Transverse colon (tissue), 4 donors: ENCODE data around the gene TIMELESS. TPM values are rescaled to one million over a fixed set of nuclear protein-coding genes. Genes with fewer than 3 reads are reported as not detected.

Experiments
- DNase-seq: peaks from one replicate; pipeline ENCODE4 v3.0.0-alpha.2; 2019
- H3K27ac ChIP-seq, 4 donors: fragments of 200-600 bp; sonication (generic); 2 replicates each; pipeline ENCODE4 v1.5.1; 2016 to 2018; ENCODE audit warnings: inconsistent platforms in 4 of 4
- H3K27me3 ChIP-seq: fragments of 200-600 bp; sonication (generic); 2 replicates; pipeline ENCODE4 v1.5.1; 2017; ENCODE audit warnings: inconsistent platforms
- H3K36me3 ChIP-seq, 4 donors: fragments of 200-600 bp; sonication (generic); 2 replicates each; pipeline ENCODE4 v1.5.1; 2017 to 2019; ENCODE audit warnings: inconsistent platforms in 4 of 4
- H3K4me1 ChIP-seq, 4 donors: fragments of 200-600 bp; sonication (generic); 2 replicates each; pipeline ENCODE4 v1.5.1; 2017 to 2020; ENCODE audit warnings: inconsistent platforms in 4 of 4
- H3K4me3 ChIP-seq, 4 donors: fragments of 200-600 bp; sonication (generic); 1 replicate in 1 of 4; 2 replicates in 3 of 4; pipeline versions ENCODE4 v1.5.1 to v1.6.1; 2017 to 2019; ENCODE audit warnings: inconsistent platforms in 4 of 4
- H3K9me3 ChIP-seq, 2 donors: fragments of 200-600 bp; sonication (generic); 2 replicates each; pipeline ENCODE4 v1.5.1; 2017 to 2019; ENCODE audit warnings: inconsistent platforms in 2 of 2
- EP300 ChIP-seq: sonication (generic); formaldehyde crosslinking; IDR thresholded peaks from one replicate; pipeline ENCODE4 v1.6.1; 2017; ENCODE audit warnings: antibody characterized with exemption, low read depth
- POLR2A ChIP-seq: fragments of 450-650 bp; IDR thresholded peaks from one replicate; pipeline ENCODE4 v1.6.1; 2016; ENCODE audit warnings: antibody characterized with exemption, mild to moderate bottlenecking, moderate library complexity
- POLR2AphosphoS5 ChIP-seq, 3 donors: sonication (generic); formaldehyde crosslinking; IDR thresholded peaks; one replicate each; pipeline ENCODE4 v1.6.1; 2016; ENCODE audit warnings: antibody characterized with exemption in 3 of 3
- WGBS, 2 donors: methylation state at CpG; one replicate each; pipeline ENCODE4 v1.1.5; 2018; ENCODE audit warnings: low coverage in 1 of 2; 5-methylcytosine and 5-hydroxymethylcytosine counted together
- in situ Hi-C, 4 donors: fragments of 200-750 bp; cut with MboI; loops; one replicate each; pipeline versions ENCODE4 v1.15.0 to v1.15.1; 2017; ENCODE audit warnings: low sequenced_read_pairs in 3 of 4, low pct_ligation_motif_present in 1 of 4, low pct_unique_long_range_greater_than_20kb in 1 of 4
- intact Hi-C: fragments of 100-400 bp; cut with DNase I; formaldehyde crosslinking; loops from one replicate; pipeline ENCODE4 v1.15.1; 2023; ENCODE audit warnings: low total_unique reads
- total RNA-seq, 4 donors: library from RNA; depleted of rRNA; stranded (reverse); fragments of >200 nt; gene quantifications; one replicate each; pipeline ENCODE4 v1.1.0, GENCODE V29; 2016
- TF ChIP-seq, protein P1 (sequence below), 5 experiments: fragments of 200-600 bp in 3 of 5; fragments of 450-650 bp in 2 of 5; sonication (generic) in 3 of 5; IDR thresholded peaks; 1 replicate in 2 of 5; 2 replicates in 3 of 5; pipeline ENCODE4 v1.5.1; 2016 to 2017; ENCODE audit warnings: antibody characterized with exemption in 5 of 5, inconsistent platforms in 3 of 5, mild to moderate bottlenecking in 2 of 5, moderate library complexity in 1 of 5

Gene TIMELESS
- total RNA-seq, 4 donors from 2014 or later, result 0.75 to 7.8 (median 3.9) TPM

DNA sequence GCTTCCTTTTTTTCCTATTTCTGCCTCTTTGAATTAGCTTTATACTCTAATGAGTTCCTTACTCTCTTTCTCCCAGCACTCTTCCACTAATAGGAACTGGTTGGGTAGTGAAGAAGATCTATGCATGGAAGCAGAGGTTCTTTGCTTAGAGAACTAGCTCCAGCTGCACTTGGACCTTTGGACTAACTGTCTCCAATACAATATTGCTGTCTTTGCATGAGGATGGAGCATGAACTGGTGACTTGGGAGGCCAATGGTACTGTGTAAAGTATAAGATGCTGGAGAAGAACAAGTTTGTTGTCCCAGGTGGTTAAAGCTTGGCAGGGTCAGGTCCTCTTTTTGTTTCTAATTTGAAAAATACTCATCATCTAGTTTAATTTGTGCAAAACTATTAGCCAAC lies 41.1 kb upstream of the TIMELESS start:
- H3K27me3 ChIP-seq, result peaks cover 40% of the 10 kb centered on the region
- H3K9me3 ChIP-seq, result no peaks in the 10 kb centered on the region
- H3K27ac ChIP-seq, result no peak overlapping the region
- in situ Hi-C loops, result no loop called here
- intact Hi-C loops, result no loop called here
- H3K4me3 ChIP-seq, result no peak overlapping the region
- peaks cover 0 to 18% (median 16%) of the 10 kb centered on the region in 4 donors for H3K4me1 ChIP-seq
- H3K36me3 ChIP-seq, result no peaks in the 10 kb centered on the region
- no peak for TF ChIP-seq POLR2A
- TF ChIP-seq, protein P1, sequence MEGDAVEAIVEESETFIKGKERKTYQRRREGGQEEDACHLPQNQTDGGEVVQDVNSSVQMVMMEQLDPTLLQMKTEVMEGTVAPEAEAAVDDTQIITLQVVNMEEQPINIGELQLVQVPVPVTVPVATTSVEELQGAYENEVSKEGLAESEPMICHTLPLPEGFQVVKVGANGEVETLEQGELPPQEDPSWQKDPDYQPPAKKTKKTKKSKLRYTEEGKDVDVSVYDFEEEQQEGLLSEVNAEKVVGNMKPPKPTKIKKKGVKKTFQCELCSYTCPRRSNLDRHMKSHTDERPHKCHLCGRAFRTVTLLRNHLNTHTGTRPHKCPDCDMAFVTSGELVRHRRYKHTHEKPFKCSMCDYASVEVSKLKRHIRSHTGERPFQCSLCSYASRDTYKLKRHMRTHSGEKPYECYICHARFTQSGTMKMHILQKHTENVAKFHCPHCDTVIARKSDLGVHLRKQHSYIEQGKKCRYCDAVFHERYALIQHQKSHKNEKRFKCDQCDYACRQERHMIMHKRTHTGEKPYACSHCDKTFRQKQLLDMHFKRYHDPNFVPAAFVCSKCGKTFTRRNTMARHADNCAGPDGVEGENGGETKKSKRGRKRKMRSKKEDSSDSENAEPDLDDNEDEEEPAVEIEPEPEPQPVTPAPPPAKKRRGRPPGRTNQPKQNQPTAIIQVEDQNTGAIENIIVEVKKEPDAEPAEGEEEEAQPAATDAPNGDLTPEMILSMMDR (IDR thresholded peaks at IDR 0.05), result no peak
- TF ChIP-seq POLR2AphosphoS5 (IDR thresholded peaks at IDR 0.05), result no peak
- no peak for TF ChIP-seq EP300
- DNase-seq, result no peak

DNA sequence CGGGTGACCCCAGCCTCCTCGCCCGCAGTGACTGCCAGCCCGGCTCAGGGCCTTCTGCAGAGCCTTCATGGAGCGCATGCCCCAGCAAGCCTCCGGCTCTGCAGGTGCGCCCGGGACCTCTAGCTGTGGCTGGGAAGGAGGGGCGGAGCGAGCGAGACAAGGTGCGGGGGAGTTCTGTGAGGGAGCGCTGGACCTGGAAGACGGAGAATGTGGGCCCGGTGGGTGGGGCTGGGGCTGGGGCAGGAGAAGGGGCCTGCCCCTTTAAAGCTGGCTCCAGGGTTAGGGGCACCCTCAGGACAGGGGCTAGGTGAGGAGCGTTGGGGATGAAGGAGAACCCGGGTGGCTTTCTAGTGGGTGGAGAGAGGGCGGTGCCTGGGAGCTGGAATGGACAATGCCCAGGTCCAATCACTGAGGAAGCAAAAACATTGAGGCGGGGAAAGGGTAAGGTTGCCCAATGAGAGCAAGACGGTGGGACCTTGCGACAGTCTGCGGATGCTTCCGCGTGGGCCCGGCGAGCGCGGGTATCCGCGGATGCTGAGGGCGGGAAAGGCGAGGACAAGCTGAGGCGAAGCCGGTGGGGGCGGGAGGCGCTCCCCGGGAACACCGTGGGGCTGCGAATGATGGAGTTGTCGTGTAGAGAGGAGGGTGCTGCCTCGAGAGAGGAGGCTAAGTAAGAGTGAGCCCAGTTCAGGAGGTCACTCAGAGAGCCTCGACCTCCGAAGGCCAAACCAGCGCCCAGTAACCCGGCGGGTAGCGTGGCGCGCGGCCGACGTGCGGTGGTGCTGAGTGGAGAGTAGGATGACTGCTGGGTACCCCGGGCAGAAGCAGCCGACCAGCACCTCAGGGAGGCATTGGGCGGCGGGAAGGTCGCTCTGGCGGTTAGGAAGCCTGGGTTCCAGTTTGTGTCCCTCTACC lies 39.1 kb upstream of the TIMELESS start, which contains the start of gene GLS2:
TSS of gene GLS2 (minus strand) at position 121 of the 915 bp plus-strand sequence. CDS start at position 78, 43 bp downstream.
- H3K27ac ChIP-seq, result peak within 1 kb of the TSS in 3 of 4 donors; percentile 32 to 56 (median 45)
- intact Hi-C loops, result no loop called here
- DNase-seq, result peak; percentile 80
- H3K9me3 ChIP-seq, result no peaks in the 10 kb centered on the region
- WGBS, 2 donors, result 16 to 32% methylated on average over 21 to 58 of the region's 59 CpGs
- H3K36me3 ChIP-seq, result no peaks in the 10 kb centered on the region
- TF ChIP-seq POLR2A, result no peak
- TF ChIP-seq, protein P1 (IDR thresholded peaks at IDR 0.05), result no peak
- TF ChIP-seq POLR2AphosphoS5 (IDR thresholded peaks at IDR 0.05), result no peak
- no peak for TF ChIP-seq EP300
- peak within 1 kb of the TSS; percentile 43 to 76 (median 61) for H3K4me3 ChIP-seq
- H3K27me3 ChIP-seq, result peaks cover 40% of the 10 kb centered on the region
- H3K4me1 ChIP-seq, result peaks cover 0 to 18% (median 16%) of the 10 kb centered on the region in 4 donors
- in situ Hi-C loops, result no loop called here

DNA sequence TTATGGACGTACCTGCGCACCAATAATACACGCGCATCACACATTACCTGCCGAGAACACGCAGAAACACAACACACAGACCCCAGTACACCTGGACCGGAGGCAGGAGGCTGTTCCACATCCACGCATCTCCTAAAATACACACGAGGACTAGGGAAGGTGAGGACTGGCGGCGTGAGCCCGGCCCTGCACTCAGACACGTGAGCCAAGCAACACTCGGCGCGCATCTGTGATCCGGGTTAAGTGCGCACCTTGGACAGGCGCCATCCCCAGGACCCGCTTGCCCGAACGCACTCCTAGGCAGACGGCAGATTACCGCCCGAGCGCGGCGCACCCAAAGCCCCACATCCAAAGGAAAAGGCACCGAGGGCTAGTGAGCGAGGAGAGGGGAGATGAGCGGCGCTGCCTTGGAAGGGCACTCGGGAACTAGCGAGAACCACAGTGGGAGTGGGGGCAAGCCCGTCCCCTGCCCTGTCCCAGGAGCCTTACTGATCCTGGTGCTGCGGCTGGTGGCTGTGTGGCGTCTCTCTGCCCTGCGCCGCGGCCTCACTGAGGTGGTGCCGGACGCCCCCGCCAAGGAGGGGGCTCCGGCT lies 38.3 kb upstream of the TIMELESS start:
- H3K4me1 ChIP-seq, result peaks cover 0 to 18% (median 16%) of the 10 kb centered on the region in 4 donors
- H3K36me3 ChIP-seq, result no peaks in the 10 kb centered on the region
- intact Hi-C loops, result no loop called here
- DNase-seq, result peak; percentile 52
- TF ChIP-seq, protein P1 (IDR thresholded peaks at IDR 0.05), result no peak
- no peak for TF ChIP-seq POLR2AphosphoS5 (IDR thresholded peaks at IDR 0.05)
- no peak for TF ChIP-seq EP300
- TF ChIP-seq POLR2A, result no peak
- in situ Hi-C loops, result no loop called here
- WGBS, 2 donors, result 4% methylated on average over 41 of the region's 44 CpGs; no CpG with 5 or more reads in 1 of the 2 donors
- H3K27me3 ChIP-seq, result peaks cover 37% of the 10 kb centered on the region
- H3K27ac ChIP-seq, result peak overlapping the region in 3 of 4 donors; percentile 32 to 56 (median 45)
- peak overlapping the region; percentile 43 to 76 (median 61) for H3K4me3 ChIP-seq
- no peaks in the 10 kb centered on the region for H3K9me3 ChIP-seq

DNA sequence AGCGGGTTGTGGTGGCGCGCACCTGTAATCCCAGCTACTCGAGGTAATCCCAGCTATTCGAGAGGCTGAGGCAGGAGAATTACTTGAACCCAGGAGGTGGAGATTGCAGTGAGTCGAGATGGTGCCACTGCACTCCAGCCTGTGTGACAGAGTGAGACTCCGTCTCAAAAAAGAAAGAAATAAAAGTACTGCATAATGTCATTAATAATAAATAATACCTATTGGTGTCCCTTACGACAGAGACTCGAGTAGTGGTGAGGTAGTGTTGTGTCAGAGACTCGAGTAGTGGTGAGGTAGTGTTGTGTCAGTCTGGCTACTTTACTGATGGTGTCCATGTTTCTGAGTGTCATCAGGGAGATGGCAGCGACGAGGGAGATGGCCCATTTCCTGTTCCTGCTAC lies 37.5 kb upstream of the TIMELESS start:
- Histone ChIP-seq H3K4me1 (peaks cover 0 to 18% (median 16%) of the 10 kb centered on the region in 4 donors), H3K36me3 (no peaks in the 10 kb centered on the region), H3K9me3 (no peaks in the 10 kb centered on the region), H3K27ac (no peak overlapping the region), H3K27me3 (peaks cover 31% of the 10 kb centered on the region), H3K4me3 (no peak overlapping the region)
- WGBS, 2 donors, result 88 to 100% methylated on average over 1 to 12 of the region's 12 CpGs
- intact Hi-C loops (no loop called here), in situ Hi-C loops (no loop called here)
- TF ChIP-seq POLR2A (no peak), EP300 (no peak), POLR2AphosphoS5 (IDR thresholded peaks at IDR 0.05) (no peak)
- TF ChIP-seq, protein P1 (IDR thresholded peaks at IDR 0.05), result no peak
- DNase-seq, result no peak
